ENCODE results near the gene MRPL19.

Gene MRPL19

GRCh38 chr2:75737961-75738360 lies 91.4 kb downstream of the MRPL19 start:
- DNase-seq (ENCODE audit: low spot score), result no peak
